Thyroid gland (tissue), 4 donors: ENCODE measurements around the gene CC2D2A.

Experiments used
- CTCF ChIP-seq, 6 experiments: fragments of 200-600 bp in 3 of 6; fragments of 450-650 bp in 3 of 6; sonication (generic) in 3 of 6; IDR thresholded peaks; one replicate each; pipeline ENCODE4 v1.5.1; 2016 to 2019; ENCODE audit warnings: antibody characterized with exemption in 6 of 6, mild to moderate bottlenecking in 2 of 6, inconsistent platforms in 1 of 6, moderate library complexity in 1 of 6
- POLR2A ChIP-seq, 2 donors: fragments of 450-650 bp; IDR thresholded peaks; one replicate each; pipeline ENCODE4 v1.6.1; 2017; ENCODE audit warnings: antibody characterized with exemption in 2 of 2, mild to moderate bottlenecking in 2 of 2, moderate library complexity in 1 of 2

DNA sequence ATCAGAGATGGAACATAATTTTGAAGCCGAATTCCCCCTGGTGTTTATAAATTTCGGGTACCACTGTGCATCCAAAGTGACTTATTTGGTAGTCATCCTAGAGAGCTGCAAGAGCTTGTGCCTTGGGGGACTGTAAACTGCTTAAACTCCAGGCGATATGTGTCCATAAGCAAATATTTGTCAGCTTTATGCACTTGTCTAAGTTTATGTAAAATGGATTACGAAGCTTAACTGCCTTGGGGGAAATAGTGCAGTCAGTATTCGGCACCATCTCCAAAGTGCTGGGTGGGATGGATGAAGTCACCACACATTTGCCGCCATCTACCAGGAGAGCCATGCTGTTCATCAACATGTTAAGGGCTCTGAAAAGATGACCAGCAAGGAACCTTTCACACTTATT, 65.9 kb downstream of the CC2D2A start:
- TF ChIP-seq CTCF (IDR thresholded peaks at IDR 0.05) (no peak), POLR2A (IDR thresholded peaks at IDR 0.05) (no peak)
